ENCODE measurements around the gene SPTBN1. TPM values are rescaled to one million over a fixed set of nuclear protein-coding genes. Genes with fewer than 3 reads are reported as not detected.

The SPTBN1 gene
- total and polyA plus RNA-seq, 2 of the 13 experiments (the other 11 are each of a cell fraction or from before 2014, with no cell fraction given), result 123 to 299 TPM

- TF ChIP-seq BRF2 (CRISPR knock-in tag; IDR thresholded peaks at IDR 0.05) (no peak), RELA (CRISPR knock-in tag; IDR thresholded peaks at IDR 0.05) (0 out of 2 replicates have a peak, but pooled peaks have one; percentile 39), MTF1 (CRISPR knock-in tag; IDR thresholded peaks at IDR 0.05) (no peak), ZNF557 (CRISPR knock-in tag; IDR thresholded peaks at IDR 0.05) (peak; percentile 66), MBNL3 (CRISPR knock-in tag; conservative IDR thresholded peaks at IDR 0.05) (no peak), LCORL (IDR thresholded peaks at IDR 0.05) (no peak; the same call in 1 of the 2 replicates), LCORL (CRISPR knock-in tag; IDR thresholded peaks at IDR 0.05) (no peak), ZNF354B (CRISPR knock-in tag; IDR thresholded peaks at IDR 0.05) (no peak), TSC22D2 (CRISPR knock-in tag; IDR thresholded peaks at IDR 0.05; ENCODE audit: borderline replicate concordance) (peak; percentile 88; the same call in 1 of the 2 replicates), ZNF574 (CRISPR knock-in tag; IDR thresholded peaks at IDR 0.05) (peak; percentile 80; the same call in 1 of the 2 replicates), ZFX (CRISPR knock-in tag; IDR thresholded peaks at IDR 0.05; ENCODE audit: low read depth) (peak; percentile 94), ZFP1 (CRISPR knock-in tag; IDR thresholded peaks at IDR 0.05) (no peak), SNRNP70 (IDR thresholded peaks at IDR 0.05; ENCODE audit: low read depth, low read length) (no peak), RXRB (CRISPR knock-in tag; IDR thresholded peaks at IDR 0.05; ENCODE audit: borderline replicate concordance) (peak; percentile 49; the same call in 1 of the 2 replicates), ZNF841 (CRISPR knock-in tag; IDR thresholded peaks at IDR 0.05; ENCODE audit: borderline replicate concordance) (no peak), DNMT3B (CRISPR knock-in tag; conservative IDR thresholded peaks at IDR 0.05) (peak; percentile 40; the same call in 1 of the 2 replicates), ARNT2 (CRISPR knock-in tag; IDR thresholded peaks at IDR 0.05; ENCODE audit: low read depth) (peak; percentile 68; the same call in 1 of the 2 replicates), MYNN (CRISPR knock-in tag; IDR thresholded peaks at IDR 0.05; ENCODE audit: low read depth) (no peak; the same call in 1 of the 2 replicates), ZNF30 (CRISPR knock-in tag; IDR thresholded peaks at IDR 0.05) (peak; percentile 35; the same call in 1 of the 2 replicates), ISX (CRISPR knock-in tag; conservative IDR thresholded peaks at IDR 0.05) (no peak), KDM4B (CRISPR knock-in tag; IDR thresholded peaks at IDR 0.05) (peak; percentile 71), ZNF282 (IDR thresholded peaks at IDR 0.05; ENCODE audit: partially characterized antibody) (no peak), NFAT5 (CRISPR knock-in tag; IDR thresholded peaks at IDR 0.05) (no peak)
Measured at GRCh38 chr2:54557601-54558187, 101.6 kb downstream of the SPTBN1 start (continued).
